ENCODE measurements around the gene ST7. TPM values are rescaled to one million over a fixed set of nuclear protein-coding genes. Genes with fewer than 3 reads are reported as not detected.

Gene ST7
- total RNA-seq, 3 donors from 2014 or later (not counting 1 experiment from before 2014, with no cell fraction given): 9.8 to 15.7 (median 12.9) TPM

- no peaks in the 10 kb centered on the region for H3K36me3 Mint-ChIP-seq
- Histone ChIP-seq H3K27me3 (ENCODE audit: control insufficient read depth, insufficient read depth, low read length) (no peaks in the 10 kb centered on the region), H3K9me3 (ENCODE audit: control insufficient read depth, insufficient read depth, low read length) (no peaks in the 10 kb centered on the region), H3K27ac (ENCODE audit: low read length) (no peak overlapping the region), H3K4me3 (ENCODE audit: low read length) (no peak overlapping the region), H3K36me3 (ENCODE audit: control insufficient read depth, insufficient read depth, low read length) (no peaks in the 10 kb centered on the region), H3K4me1 (ENCODE audit: control insufficient read depth, insufficient read depth, low read length) (peaks cover 7% of the 10 kb centered on the region)
- 94% methylated on average over 3 of the region's 4 CpGs for WGBS (ENCODE audit: insufficient coverage)
- no peak overlapping the region for H3K27ac Mint-ChIP-seq
- H3K9me3 Mint-ChIP-seq: no peaks in the 10 kb centered on the region
- H3K27me3 Mint-ChIP-seq (ENCODE audit: low read depth in 2 of 2): no peaks in the 10 kb centered on the region
- no peak overlapping the region for H3K4me3 Mint-ChIP-seq
- peaks cover 24 to 34% of the 10 kb centered on the region in 2 donors for H3K4me1 Mint-ChIP-seq
- intact Hi-C loops (cut with micrococcal nuclease): no loop called here
- TF ChIP-seq CTCF (IDR thresholded peaks at IDR 0.05): no peak
- no peak for ATAC-seq
- DNase-seq: no peak
These were observed 62.2 kb downstream of the ST7 start for GRCh38 chr7:117015258-117016184.

GRCh38 chr7:117017017-117017451, 63.7 kb downstream of the ST7 start:
- H3K9me3 ChIP-seq (ENCODE audit: control insufficient read depth, insufficient read depth, low read length): no peaks in the 10 kb centered on the region
- H3K4me1 Mint-ChIP-seq: peaks cover 11 to 19% of the 10 kb centered on the region in 2 donors
- no peaks in the 10 kb centered on the region for H3K36me3 Mint-ChIP-seq
- H3K27ac ChIP-seq (ENCODE audit: low read length): no peak overlapping the region
- no peaks in the 10 kb centered on the region for H3K4me1 ChIP-seq (ENCODE audit: control insufficient read depth, insufficient read depth, low read length)
- H3K9me3 Mint-ChIP-seq: no peaks in the 10 kb centered on the region
- H3K4me3 ChIP-seq (ENCODE audit: low read length): no peak overlapping the region
- no peak for TF ChIP-seq CTCF (IDR thresholded peaks at IDR 0.05)
- no peaks in the 10 kb centered on the region for H3K27me3 Mint-ChIP-seq (ENCODE audit: low read depth in 2 of 2)
- ATAC-seq: no peak
- intact Hi-C loops (cut with micrococcal nuclease): no loop called here
- 62% methylated on average over 3 of the region's 4 CpGs for WGBS (ENCODE audit: insufficient coverage)
- no peaks in the 10 kb centered on the region for H3K27me3 ChIP-seq (ENCODE audit: control insufficient read depth, insufficient read depth, low read length)
- DNase-seq: no peak
- no peaks in the 10 kb centered on the region for H3K36me3 ChIP-seq (ENCODE audit: control insufficient read depth, insufficient read depth, low read length)
- H3K4me3 Mint-ChIP-seq: no peak overlapping the region
- H3K27ac Mint-ChIP-seq: no peak overlapping the region

- H3K27me3 Mint-ChIP-seq (ENCODE audit: low read depth in 2 of 2): no peaks in the 10 kb centered on the region
- Histone ChIP-seq H3K9me3 (ENCODE audit: control insufficient read depth, insufficient read depth, low read length) (no peaks in the 10 kb centered on the region), H3K36me3 (ENCODE audit: control insufficient read depth, insufficient read depth, low read length) (no peaks in the 10 kb centered on the region), H3K4me1 (ENCODE audit: control insufficient read depth, insufficient read depth, low read length) (no peaks in the 10 kb centered on the region), H3K27me3 (ENCODE audit: control insufficient read depth, insufficient read depth, low read length) (no peaks in the 10 kb centered on the region), H3K27ac (ENCODE audit: low read length) (no peak overlapping the region), H3K4me3 (ENCODE audit: low read length) (no peak overlapping the region)
- no peaks in the 10 kb centered on the region for H3K36me3 Mint-ChIP-seq
- peaks cover 12 to 19% of the 10 kb centered on the region in 2 donors for H3K4me1 Mint-ChIP-seq
- H3K4me3 Mint-ChIP-seq: no peak overlapping the region
- WGBS (ENCODE audit: insufficient coverage): 89% methylated on average over 3 of the region's 4 CpGs
- intact Hi-C loops (cut with micrococcal nuclease): no loop called here
- no peak for ATAC-seq
- H3K27ac Mint-ChIP-seq: no peak overlapping the region
- no peak for TF ChIP-seq CTCF (IDR thresholded peaks at IDR 0.05)
- no peaks in the 10 kb centered on the region for H3K9me3 Mint-ChIP-seq
- DNase-seq: no peak
These were observed 64.5 kb downstream of the ST7 start for GRCh38 chr7:117017702-117018266.

Data from natural killer cell (primary cell).